A549 (cell line): ENCODE results near the gene ACAD11. TPM values are rescaled to one million over a fixed set of nuclear protein-coding genes. Genes with fewer than 3 reads are reported as not detected.

Experiments
- ATAC-seq, 2 experiments: fragments of 200-7000 bp in 1 of 2; fragments of >200 bp in 1 of 2; cut with Nextera tagmentation in 1 of 2; cut with Tn5 transposase in 1 of 2; 3 replicates each; pipeline versions ENCODE4 v1.8.0 to v1.9.1; 2018 to 2020; ENCODE audit warnings: mild to moderate bottlenecking in 1 of 2, moderate library complexity in 1 of 2
- CTCF ChIA-PET: fragments of 300-600 bp; sonication (Branson Sonifier 250); formaldehyde crosslinking; extraction: SDS; loops from one replicate; lab custom pipeline; 2021; ENCODE audit warnings: antibody characterized with exemption, inconsistent platforms; lab: Yijun Ruan, JAX
- POLR2A ChIA-PET: fragments of 350-600 bp; formaldehyde crosslinking; extraction: SDS; loops from one replicate; lab custom pipeline; 2021; ENCODE audit warnings: antibody characterized with exemption, inconsistent platforms; lab: Yijun Ruan, JAX
- DNase-seq, 2 experiments: peaks; one replicate each; pipeline versions ENCODE4 v3.0.0 to v3.0.0-alpha.2; 2011 to 2016; ENCODE audit warnings: low read depth in 1 of 2, low spot score in 1 of 2
- FAIRE-seq: peaks from 2 replicates; lab custom pipeline; 2011; peaks lifted over from hg19 to GRCh38; lab: Jason Lieb, UNC
- H3K27ac ChIP-seq, 2 experiments: fragments of >200 bp; sonication (Bioruptor Twin); formaldehyde crosslinking; 3 replicates each; pipeline ENCODE4 v1.5.1; 2016 to 2017
- H3K4me1 ChIP-seq: fragments of >200 bp; sonication (Bioruptor Twin); formaldehyde crosslinking; 3 replicates; pipeline ENCODE4 v1.6.1; 2016
- H3K4me2 ChIP-seq: fragments of >200 bp; sonication (Bioruptor Twin); formaldehyde crosslinking; 3 replicates; pipeline ENCODE4 v1.6.1; 2016
- H3K4me3 ChIP-seq: fragments of >200 bp; sonication (Bioruptor Twin); formaldehyde crosslinking; 3 replicates; pipeline ENCODE4 v1.5.1; 2016
- H3K9me3 ChIP-seq: fragments of >200 bp; sonication (Bioruptor Twin); formaldehyde crosslinking; 3 replicates; pipeline ENCODE4 v1.6.1; 2016
- BHLHE40 ChIP-seq: IDR thresholded peaks from 2 replicates; pipeline ENCODE4 v1.6.1; 2012; ENCODE audit warnings: low read depth, low read length, inconsistent platforms
- CEBPB ChIP-seq, 2 experiments: fragments of >200 bp in 1 of 2; sonication (Bioruptor Twin) in 1 of 2; formaldehyde crosslinking in 1 of 2; IDR thresholded peaks; 2 replicates each; pipeline ENCODE4 v1.6.1; 2012 to 2016
- EHMT2 ChIP-seq: fragments of 200-600 bp; sonication (generic); IDR thresholded peaks from 2 replicates; pipeline ENCODE4 v1.6.1; 2016; ENCODE audit warnings: antibody characterized with exemption, low read depth, mild to moderate bottlenecking, moderate library complexity
- FOSB ChIP-seq: fragments of 250-450 bp; sonication (Bioruptor Pico); IDR thresholded peaks from 2 replicates; pipeline ENCODE4 v1.5.0; 2020; ENCODE audit warnings: mild to moderate bottlenecking, moderate library complexity
- FOSL2 ChIP-seq, 2 experiments: fragments of 450-650 bp in 1 of 2; fragments of >200 bp in 1 of 2; sonication (Bioruptor Twin) in 1 of 2; formaldehyde crosslinking; IDR thresholded peaks; 2 replicates each; pipeline versions ENCODE4 v1.5.0 to v1.6.1; 2016 to 2020; ENCODE audit warnings: mild to moderate bottlenecking in 1 of 2, moderate library complexity in 1 of 2
- GATA3 ChIP-seq: IDR thresholded peaks from 2 replicates; pipeline ENCODE4 v1.6.1; 2012; ENCODE audit warnings: borderline replicate concordance
- HOXA7 ChIP-seq: fragments of 250-450 bp; sonication (Bioruptor Pico); IDR thresholded peaks from 2 replicates; pipeline ENCODE4 v1.5.0; 2020; ENCODE audit warnings: mild to moderate bottlenecking, moderate library complexity
- HOXB13 ChIP-seq: fragments of 250-450 bp; sonication (Bioruptor Pico); IDR thresholded peaks from 2 replicates; pipeline ENCODE4 v1.5.0; 2020; ENCODE audit warnings: low read depth, mild to moderate bottlenecking, moderate library complexity
- HOXB5 ChIP-seq: fragments of 250-450 bp; sonication (Bioruptor Pico); IDR thresholded peaks from 2 replicates; pipeline ENCODE4 v1.5.0; 2020; ENCODE audit warnings: mild to moderate bottlenecking, moderate library complexity
- JUN ChIP-seq, 2 experiments: fragments of >200 bp; sonication (Bioruptor Twin); formaldehyde crosslinking; IDR thresholded peaks; 2 replicates in 1 of 2; 3 replicates in 1 of 2; pipeline ENCODE4 v1.6.1; 2016 to 2017
- KDM5A ChIP-seq: fragments of 200-600 bp; sonication (generic); IDR thresholded peaks from 2 replicates; pipeline ENCODE4 v1.6.1; 2016; ENCODE audit warnings: antibody characterized with exemption, mild to moderate bottlenecking
- MAZ ChIP-seq: fragments of 150-350 bp; IDR thresholded peaks from 2 replicates; pipeline ENCODE4 v1.6.1; 2014; ENCODE audit warnings: antibody characterized with exemption, low read depth, low read length, borderline replicate concordance
- NFE2L2 ChIP-seq: fragments of 150-350 bp; conservative IDR thresholded peaks from 2 replicates; pipeline ENCODE4 v1.6.1; 2014; ENCODE audit warnings: low read length
- NR3C1 ChIP-seq: fragments of >200 bp; sonication (Bioruptor Twin); formaldehyde crosslinking; IDR thresholded peaks from 3 replicates; pipeline ENCODE4 v1.6.1; 2017
- PHF8 ChIP-seq: fragments of 200-600 bp; sonication (generic); IDR thresholded peaks from 2 replicates; pipeline ENCODE4 v1.6.1; 2016; ENCODE audit warnings: low read depth, mild to moderate bottlenecking, antibody characterized with exemption, moderate library complexity, borderline replicate concordance
- POLR2A ChIP-seq: IDR thresholded peaks from 2 replicates; pipeline ENCODE4 v1.6.1; 2012; ENCODE audit warnings: mild to moderate bottlenecking, low read length
- RAD21 ChIP-seq, 2 experiments: fragments of >200 bp in 1 of 2; sonication (Bioruptor Twin) in 1 of 2; formaldehyde crosslinking in 1 of 2; IDR thresholded peaks in 1 of 2; conservative IDR thresholded peaks in 1 of 2; 2 replicates in 1 of 2; 3 replicates in 1 of 2; pipeline ENCODE4 v1.6.1; 2012 to 2018; ENCODE audit warnings: inconsistent platforms in 1 of 2
- RCOR1 ChIP-seq: fragments of 150-350 bp; IDR thresholded peaks from 2 replicates; pipeline ENCODE4 v1.6.1; 2014; ENCODE audit warnings: antibody characterized with exemption, low read length, low read depth
- RFX5 ChIP-seq: fragments of 450-650 bp; IDR thresholded peaks from 2 replicates; pipeline ENCODE4 v1.7.1; 2014; ENCODE audit warnings: antibody characterized with exemption, mild to moderate bottlenecking, moderate library complexity
- TFCP2L1 ChIP-seq: fragments of 250-450 bp; sonication (Bioruptor Pico); IDR thresholded peaks from 2 replicates; pipeline ENCODE4 v1.5.0; 2021; ENCODE audit warnings: mild to moderate bottlenecking
- TP53 ChIP-seq: fragments of 250-450 bp; sonication (Bioruptor Pico); IDR thresholded peaks from 2 replicates; pipeline ENCODE4 v1.5.0; 2021; ENCODE audit warnings: mild to moderate bottlenecking, moderate library complexity
- ZC3H11A ChIP-seq: fragments of 450-650 bp; IDR thresholded peaks from 2 replicates; pipeline ENCODE4 v1.6.1; 2014; ENCODE audit warnings: antibody characterized with exemption, mild to moderate bottlenecking
- ZNF302 ChIP-seq: fragments of 250-450 bp; sonication (Bioruptor Pico); IDR thresholded peaks from 2 replicates; pipeline ENCODE4 v1.9.0; 2021; ENCODE audit warnings: inconsistent platforms, mild to moderate bottlenecking, moderate library complexity
- WGBS: methylation state at CpG from one replicate; pipeline ENCODE4 v1.1.6; 2017; ENCODE audit errors: missing lambda C conversion rate; 5-methylcytosine and 5-hydroxymethylcytosine counted together
- polyA plus RNA-seq, 4 experiments: library from polyadenylated mRNA; depleted of rRNA in 3 of 4; stranded (reverse); fragments of >200 nt; fragmentation: RNase III in 1 of 4; extraction: RNeasy Plus Mini Kit Qiagen cat#74134 plus additional on column Dnase treatment in 1 of 4; gene quantifications; 2 replicates in 3 of 4; 3 replicates in 1 of 4; pipeline ENCODE4 v1.2.3, GENCODE V29; 2011 to 2017
- TF ChIP-seq, protein P1 (sequence below): fragments of >200 bp; sonication (Bioruptor Twin); formaldehyde crosslinking; IDR thresholded peaks from 3 replicates; pipeline ENCODE4 v1.5.1; 2016
- TF ChIP-seq, protein P2 (sequence below): fragments of >200 bp; sonication (Bioruptor Twin); formaldehyde crosslinking; IDR thresholded peaks from 2 replicates; pipeline ENCODE4 v1.6.1; 2016
- TF ChIP-seq, protein P3 (sequence below): IDR thresholded peaks from 2 replicates; pipeline ENCODE4 v1.6.1; 2012
- TF ChIP-seq, protein P4 (sequence below): fragments of 200-600 bp; sonication (generic); IDR thresholded peaks from 2 replicates; pipeline ENCODE4 v1.6.1; 2016; ENCODE audit warnings: antibody characterized with exemption, mild to moderate bottlenecking, moderate library complexity
- TF ChIP-seq, protein P5 (sequence below): fragments of 250-450 bp; sonication (Bioruptor Pico); IDR thresholded peaks from 2 replicates; pipeline ENCODE4 v1.5.0; 2021; ENCODE audit warnings: mild to moderate bottlenecking, moderate library complexity, borderline replicate concordance

ACAD11 gene
- polyA plus RNA-seq, 2 of the 4 experiments (the other 2 are of a cell fraction), result 10.3 to 19.2 TPM

DNA sequence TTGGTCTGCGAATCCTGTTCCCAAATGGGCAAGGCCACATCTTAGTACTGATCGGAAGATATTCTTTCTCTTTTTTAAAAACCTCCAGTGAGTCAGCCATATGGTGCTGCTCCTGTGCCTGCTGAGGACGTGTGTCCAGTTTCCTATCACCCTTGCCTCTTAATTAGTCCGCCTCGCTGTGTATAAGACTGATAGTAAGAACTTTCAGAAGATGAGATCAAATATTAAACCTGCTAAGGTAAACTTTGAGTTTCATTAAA is 1.1 kb upstream of the ACAD11 start (continued):
- TF ChIP-seq RAD21 (conservative IDR thresholded peaks at IDR 0.05 in 1 of 2, IDR thresholded peaks at IDR 0.05 in 1 of 2), result no peak
- TF ChIP-seq GATA3, result no peak
- TF ChIP-seq RFX5, result no peak

DNA sequence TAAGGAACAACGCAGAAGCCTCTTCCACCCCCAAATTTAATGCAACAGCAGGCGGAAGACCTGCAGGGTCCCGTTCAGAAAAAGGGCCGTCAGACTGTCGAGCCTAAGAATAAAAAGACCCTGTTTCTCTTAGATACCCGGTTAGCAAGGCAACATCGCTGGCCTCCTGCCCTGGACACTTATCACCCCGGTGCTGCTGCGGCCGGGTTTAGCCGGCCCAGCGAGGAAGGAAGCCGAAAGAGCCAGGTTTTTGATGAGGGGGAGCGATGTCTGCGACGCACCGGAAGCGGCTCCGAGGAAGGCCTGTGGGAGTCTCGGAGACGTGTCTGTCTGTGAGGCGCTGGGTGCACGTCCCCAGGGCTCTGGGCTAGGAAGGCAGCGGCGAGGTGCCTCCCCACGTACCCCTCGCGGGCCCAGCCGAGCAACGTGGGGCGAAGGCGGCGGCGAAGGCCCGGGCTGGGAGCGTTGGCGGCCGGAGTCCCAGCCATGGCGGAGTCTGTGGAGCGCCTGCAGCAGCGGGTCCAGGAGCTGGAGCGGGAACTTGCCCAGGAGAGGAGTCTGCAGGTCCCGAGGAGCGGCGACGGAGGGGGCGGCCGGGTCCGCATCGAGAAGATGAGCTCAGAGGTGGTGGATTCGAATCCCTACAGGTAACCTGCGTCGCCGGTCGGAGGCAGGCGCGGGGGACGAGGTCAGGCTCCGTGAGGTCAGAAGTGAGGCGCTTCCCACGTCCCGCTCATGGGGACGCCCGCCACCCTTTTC is 622 bp upstream of the ACAD11 start, which contains the start of gene UBA5:
Gene UBA5 (plus strand): TSS at position 278 of the 759 bp plus-strand sequence. CDS start 209 bp downstream, at position 487.
- FAIRE-seq (no peak), DNase-seq (peak; percentile 56 to 71), ATAC-seq (peak; percentile 85 to 87)
- no peaks in the 10 kb centered on the region for H3K9me3 ChIP-seq
- peak within 1 kb of the TSS; percentile 93 for H3K27ac ChIP-seq
- peaks cover 22% of the 10 kb centered on the region; the same call in 2 of the 3 replicates for H3K4me1 ChIP-seq
- TF ChIP-seq HOXB13 (CRISPR knock-in tag) (no peak), BHLHE40 (no peak), NFE2L2 (no peak), EHMT2 (no peak), TP53 (CRISPR knock-in tag) (no peak), ZC3H11A (no peak), FOSL2 (IDR thresholded peaks at IDR 0.05) (no peak), FOSL2 (CRISPR knock-in tag; IDR thresholded peaks at IDR 0.05) (no peak), FOSB (CRISPR knock-in tag) (no peak), MAZ (no peak), TFCP2L1 (CRISPR knock-in tag) (no peak), KDM5A (peak; percentile 71), CEBPB (IDR thresholded peaks at IDR 0.05) (0 out of 4 replicates have a peak, but pooled peaks of 1 of the 2 experiments have one; percentile 3), HOXB5 (CRISPR knock-in tag) (no peak), NR3C1 (no peak), ZNF302 (no peak), PHF8 (0 out of 2 replicates have a peak, but pooled peaks have one; percentile 58), HOXA7 (CRISPR knock-in tag) (no peak), RCOR1 (no peak), POLR2A (peak; percentile 65), JUN (IDR thresholded peaks at IDR 0.05) (peak; percentile 55 to 70; a peak in 3 of 5 replicates), GATA3 (no peak)
- TF ChIP-seq, protein P1, sequence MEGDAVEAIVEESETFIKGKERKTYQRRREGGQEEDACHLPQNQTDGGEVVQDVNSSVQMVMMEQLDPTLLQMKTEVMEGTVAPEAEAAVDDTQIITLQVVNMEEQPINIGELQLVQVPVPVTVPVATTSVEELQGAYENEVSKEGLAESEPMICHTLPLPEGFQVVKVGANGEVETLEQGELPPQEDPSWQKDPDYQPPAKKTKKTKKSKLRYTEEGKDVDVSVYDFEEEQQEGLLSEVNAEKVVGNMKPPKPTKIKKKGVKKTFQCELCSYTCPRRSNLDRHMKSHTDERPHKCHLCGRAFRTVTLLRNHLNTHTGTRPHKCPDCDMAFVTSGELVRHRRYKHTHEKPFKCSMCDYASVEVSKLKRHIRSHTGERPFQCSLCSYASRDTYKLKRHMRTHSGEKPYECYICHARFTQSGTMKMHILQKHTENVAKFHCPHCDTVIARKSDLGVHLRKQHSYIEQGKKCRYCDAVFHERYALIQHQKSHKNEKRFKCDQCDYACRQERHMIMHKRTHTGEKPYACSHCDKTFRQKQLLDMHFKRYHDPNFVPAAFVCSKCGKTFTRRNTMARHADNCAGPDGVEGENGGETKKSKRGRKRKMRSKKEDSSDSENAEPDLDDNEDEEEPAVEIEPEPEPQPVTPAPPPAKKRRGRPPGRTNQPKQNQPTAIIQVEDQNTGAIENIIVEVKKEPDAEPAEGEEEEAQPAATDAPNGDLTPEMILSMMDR, result no peak
- TF ChIP-seq, protein P2, sequence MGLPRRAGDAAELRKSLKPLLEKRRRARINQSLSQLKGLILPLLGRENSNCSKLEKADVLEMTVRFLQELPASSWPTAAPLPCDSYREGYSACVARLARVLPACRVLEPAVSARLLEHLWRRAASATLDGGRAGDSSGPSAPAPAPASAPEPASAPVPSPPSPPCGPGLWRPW, result no peak
- TF ChIP-seq, protein P3, sequence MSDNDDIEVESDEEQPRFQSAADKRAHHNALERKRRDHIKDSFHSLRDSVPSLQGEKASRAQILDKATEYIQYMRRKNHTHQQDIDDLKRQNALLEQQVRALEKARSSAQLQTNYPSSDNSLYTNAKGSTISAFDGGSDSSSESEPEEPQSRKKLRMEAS, result 0 out of 2 replicates have a peak, but pooled peaks have one; percentile 5
- TF ChIP-seq, protein P4, sequence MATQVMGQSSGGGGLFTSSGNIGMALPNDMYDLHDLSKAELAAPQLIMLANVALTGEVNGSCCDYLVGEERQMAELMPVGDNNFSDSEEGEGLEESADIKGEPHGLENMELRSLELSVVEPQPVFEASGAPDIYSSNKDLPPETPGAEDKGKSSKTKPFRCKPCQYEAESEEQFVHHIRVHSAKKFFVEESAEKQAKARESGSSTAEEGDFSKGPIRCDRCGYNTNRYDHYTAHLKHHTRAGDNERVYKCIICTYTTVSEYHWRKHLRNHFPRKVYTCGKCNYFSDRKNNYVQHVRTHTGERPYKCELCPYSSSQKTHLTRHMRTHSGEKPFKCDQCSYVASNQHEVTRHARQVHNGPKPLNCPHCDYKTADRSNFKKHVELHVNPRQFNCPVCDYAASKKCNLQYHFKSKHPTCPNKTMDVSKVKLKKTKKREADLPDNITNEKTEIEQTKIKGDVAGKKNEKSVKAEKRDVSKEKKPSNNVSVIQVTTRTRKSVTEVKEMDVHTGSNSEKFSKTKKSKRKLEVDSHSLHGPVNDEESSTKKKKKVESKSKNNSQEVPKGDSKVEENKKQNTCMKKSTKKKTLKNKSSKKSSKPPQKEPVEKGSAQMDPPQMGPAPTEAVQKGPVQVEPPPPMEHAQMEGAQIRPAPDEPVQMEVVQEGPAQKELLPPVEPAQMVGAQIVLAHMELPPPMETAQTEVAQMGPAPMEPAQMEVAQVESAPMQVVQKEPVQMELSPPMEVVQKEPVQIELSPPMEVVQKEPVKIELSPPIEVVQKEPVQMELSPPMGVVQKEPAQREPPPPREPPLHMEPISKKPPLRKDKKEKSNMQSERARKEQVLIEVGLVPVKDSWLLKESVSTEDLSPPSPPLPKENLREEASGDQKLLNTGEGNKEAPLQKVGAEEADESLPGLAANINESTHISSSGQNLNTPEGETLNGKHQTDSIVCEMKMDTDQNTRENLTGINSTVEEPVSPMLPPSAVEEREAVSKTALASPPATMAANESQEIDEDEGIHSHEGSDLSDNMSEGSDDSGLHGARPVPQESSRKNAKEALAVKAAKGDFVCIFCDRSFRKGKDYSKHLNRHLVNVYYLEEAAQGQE, result no peak
- TF ChIP-seq, protein P5, sequence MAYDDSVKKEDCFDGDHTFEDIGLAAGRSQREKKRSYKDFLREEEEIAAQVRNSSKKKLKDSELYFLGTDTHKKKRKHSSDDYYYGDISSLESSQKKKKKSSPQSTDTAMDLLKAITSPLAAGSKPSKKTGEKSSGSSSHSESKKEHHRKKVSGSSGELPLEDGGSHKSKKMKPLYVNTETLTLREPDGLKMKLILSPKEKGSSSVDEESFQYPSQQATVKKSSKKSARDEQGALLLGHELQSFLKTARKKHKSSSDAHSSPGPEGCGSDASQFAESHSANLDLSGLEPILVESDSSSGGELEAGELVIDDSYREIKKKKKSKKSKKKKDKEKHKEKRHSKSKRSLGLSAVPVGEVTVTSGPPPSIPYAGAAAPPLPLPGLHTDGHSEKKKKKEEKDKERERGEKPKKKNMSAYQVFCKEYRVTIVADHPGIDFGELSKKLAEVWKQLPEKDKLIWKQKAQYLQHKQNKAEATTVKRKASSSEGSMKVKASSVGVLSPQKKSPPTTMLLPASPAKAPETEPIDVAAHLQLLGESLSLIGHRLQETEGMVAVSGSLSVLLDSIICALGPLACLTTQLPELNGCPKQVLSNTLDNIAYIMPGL (CRISPR knock-in tag), result 0 out of 2 replicates have a peak, but pooled peaks have one; percentile 46
- peak within 1 kb of the TSS; percentile 77 for H3K4me3 ChIP-seq
- ChIA-PET POLR2A (interaction anchor here (0.9 to 1.2 kb wide), 2 partner anchors 18 to 243 kb away, joined by 3 read pairs; partner anchors contain the start of gene DNAJC13), CTCF (interaction anchor here (1.1 to 2.5 kb wide), 2 partner anchors 18 to 133 kb away, joined by 3 to 8 read pairs; no protein-coding TSS in a partner anchor)
- WGBS, result 0% methylated on average over 13 of the region's 64 CpGs
- peak within 1 kb of the TSS; percentile 82 for H3K4me2 ChIP-seq
